ENCODE data around the gene CYTH3.

DNA sequence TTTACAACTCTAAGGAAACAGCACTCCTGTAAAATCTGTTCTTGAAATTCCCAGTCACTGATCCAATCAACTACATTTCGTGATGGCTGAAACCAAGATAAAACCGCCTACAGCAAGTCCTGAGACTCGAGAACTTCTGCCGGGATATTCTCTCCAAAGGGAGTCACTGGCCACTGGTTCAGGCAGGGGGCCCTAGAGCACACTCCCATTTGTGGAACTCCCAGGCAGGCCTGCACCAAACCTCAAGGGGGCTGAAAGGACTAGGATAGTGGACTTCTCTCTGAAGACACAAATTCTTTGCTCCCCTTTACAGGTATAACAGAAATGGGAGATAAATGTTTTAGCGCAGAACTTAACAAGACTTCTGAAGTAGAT, 16.3 kb downstream of the CYTH3 start:
- TF ChIP-seq, protein P1, sequence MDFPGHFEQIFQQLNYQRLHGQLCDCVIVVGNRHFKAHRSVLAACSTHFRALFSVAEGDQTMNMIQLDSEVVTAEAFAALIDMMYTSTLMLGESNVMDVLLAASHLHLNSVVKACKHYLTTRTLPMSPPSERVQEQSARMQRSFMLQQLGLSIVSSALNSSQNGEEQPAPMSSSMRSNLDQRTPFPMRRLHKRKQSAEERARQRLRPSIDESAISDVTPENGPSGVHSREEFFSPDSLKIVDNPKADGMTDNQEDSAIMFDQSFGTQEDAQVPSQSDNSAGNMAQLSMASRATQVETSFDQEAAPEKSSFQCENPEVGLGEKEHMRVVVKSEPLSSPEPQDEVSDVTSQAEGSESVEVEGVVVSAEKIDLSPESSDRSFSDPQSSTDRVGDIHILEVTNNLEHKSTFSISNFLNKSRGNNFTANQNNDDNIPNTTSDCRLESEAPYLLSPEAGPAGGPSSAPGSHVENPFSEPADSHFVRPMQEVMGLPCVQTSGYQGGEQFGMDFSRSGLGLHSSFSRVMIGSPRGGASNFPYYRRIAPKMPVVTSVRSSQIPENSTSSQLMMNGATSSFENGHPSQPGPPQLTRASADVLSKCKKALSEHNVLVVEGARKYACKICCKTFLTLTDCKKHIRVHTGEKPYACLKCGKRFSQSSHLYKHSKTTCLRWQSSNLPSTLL (IDR thresholded peaks at IDR 0.05), result no peak
- TF ChIP-seq L3MBTL2 (IDR thresholded peaks at IDR 0.05) (no peak), ARHGAP35 (IDR thresholded peaks at IDR 0.05; ENCODE audit: partially characterized antibody) (no peak), EZH2 (IDR thresholded peaks at IDR 0.05; ENCODE audit: borderline replicate concordance, low read depth, low read length) (no peak), SMARCC2 (IDR thresholded peaks at IDR 0.05; ENCODE audit: low read depth) (no peak), KDM1A (IDR thresholded peaks at IDR 0.05) (no peak), EP300 (IDR thresholded peaks at IDR 0.05; ENCODE audit: low read length) (no peak)
- TF ChIP-seq, protein P2, sequence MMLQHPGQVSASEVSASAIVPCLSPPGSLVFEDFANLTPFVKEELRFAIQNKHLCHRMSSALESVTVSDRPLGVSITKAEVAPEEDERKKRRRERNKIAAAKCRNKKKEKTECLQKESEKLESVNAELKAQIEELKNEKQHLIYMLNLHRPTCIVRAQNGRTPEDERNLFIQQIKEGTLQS (IDR thresholded peaks at IDR 0.05), result no peak
- TF ChIP-seq, protein P2 (CRISPR knock-in tag; conservative IDR thresholded peaks at IDR 0.05), result no peak

Measured in K562 (cell line).